IPS DF 4.7 (cell line): ENCODE results near the gene IGFBP7.
"Not testable (repeated sequence)": the region's sequence is repeated elsewhere in the genome, so short reads cannot be mapped to it uniquely, and the experiment has no call there.

Source experiments
- DNase-seq: peaks from one replicate; pipeline ENCODE4 v3.0.0-alpha.2; 2013; ENCODE audit warnings: low spot score; ENCODE audit errors: extremely low read depth

The IGFBP7 gene

GRCh38 chr4:57075367-57075766, 34.8 kb downstream of the IGFBP7 start:
- DNase-seq: no peak

GRCh38 chr4:57074744-57075143, 35.4 kb downstream of the IGFBP7 start:
- DNase-seq: no peak

GRCh38 chr4:57073559-57073958, 36.6 kb downstream of the IGFBP7 start:
- DNase-seq: no peak

- no peak for DNase-seq
Observed at GRCh38 chr4:57071326-57071725, 38.9 kb downstream of the IGFBP7 start.

GRCh38 chr4:57070461-57070860, 39.7 kb downstream of the IGFBP7 start:
- DNase-seq: no peak

GRCh38 chr4:57068237-57068981, 41.8 kb downstream of the IGFBP7 start:
- DNase-seq: no peak

GRCh38 chr4:57065730-57066482, 44.3 kb downstream of the IGFBP7 start:
- DNase-seq: no peak

GRCh38 chr4:57064811-57065711, 45.1 kb downstream of the IGFBP7 start:
- DNase-seq: no peak

- no peak for DNase-seq
Observed at GRCh38 chr4:57064120-57064519, 46.1 kb downstream of the IGFBP7 start.

- no peak for DNase-seq
Observed at GRCh38 chr4:57063518-57063917, 46.7 kb downstream of the IGFBP7 start.

GRCh38 chr4:57061395-57061794, 48.8 kb downstream of the IGFBP7 start:
- DNase-seq: no peak

GRCh38 chr4:57060717-57061067, 49.5 kb downstream of the IGFBP7 start:
- DNase-seq: not testable (repeated sequence)

- DNase-seq: no peak
Observed at GRCh38 chr4:57059890-57060716, 50.1 kb downstream of the IGFBP7 start.

GRCh38 chr4:57055886-57056285, 54.3 kb downstream of the IGFBP7 start:
- DNase-seq: no peak

- DNase-seq: no peak
Observed at GRCh38 chr4:57053508-57053907, 56.7 kb downstream of the IGFBP7 start.

- no peak for DNase-seq
Observed at GRCh38 chr4:57051524-57051923, 58.7 kb downstream of the IGFBP7 start.

GRCh38 chr4:57051095-57051494, 59.1 kb downstream of the IGFBP7 start:
- DNase-seq: no peak

GRCh38 chr4:57048590-57049304, 61.4 kb downstream of the IGFBP7 start:
- no peak for DNase-seq

GRCh38 chr4:57047046-57047445, 63.1 kb downstream of the IGFBP7 start:
- not testable (repeated sequence) for DNase-seq

GRCh38 chr4:57044996-57045395, 65.2 kb downstream of the IGFBP7 start:
- no peak for DNase-seq
